ENCODE data around the gene HPSE.
"Not testable (repeated sequence)": the region's sequence is repeated elsewhere in the genome, so short reads cannot be mapped to it uniquely, and the experiment has no call there.

HPSE gene

GRCh38 chr4:83284193-83285054 lies 50.2 kb downstream of the HPSE start, which contains the start of gene COQ2:
Gene COQ2, minus strand, starts transcription at chr4:83284798. Its CDS starts 34 bp downstream, at chr4:83284764.
- H3K4me3 Mint-ChIP-seq: peak within 1 kb of the TSS; percentile 96
- H3K9me3 Mint-ChIP-seq: peaks cover 3% of the 10 kb centered on the region
- H3K36me3 Mint-ChIP-seq (ENCODE audit: low read depth): no peaks in the 10 kb centered on the region
- peak; percentile 97 for DNase-seq
- H3K4me1 Mint-ChIP-seq: peaks cover 38% of the 10 kb centered on the region
- H3K27me3 Mint-ChIP-seq (ENCODE audit: low read depth, poor library complexity): peaks cover 13% of the 10 kb centered on the region
- no peak for TF ChIP-seq CTCF (IDR thresholded peaks at IDR 0.05)
- peak within 1 kb of the TSS; percentile 98 for H3K27ac Mint-ChIP-seq

- Mint-ChIP-seq H3K36me3 (ENCODE audit: low read depth) (peaks cover 5% of the 10 kb centered on the region), H3K4me1 (peaks cover 38% of the 10 kb centered on the region), H3K9me3 (no peaks in the 10 kb centered on the region), H3K27me3 (ENCODE audit: low read depth, poor library complexity) (peaks cover 13% of the 10 kb centered on the region), H3K27ac (no peak overlapping the region), H3K4me3 (peak overlapping the region; percentile 90)
- no peak for TF ChIP-seq CTCF (IDR thresholded peaks at IDR 0.05)
- DNase-seq: no peak
Observed at GRCh38 chr4:83283181-83283580, 51.5 kb downstream of the HPSE start.

- DNase-seq: peak; percentile 41
- TF ChIP-seq CTCF (IDR thresholded peaks at IDR 0.05): peak; percentile 70
- no peaks in the 10 kb centered on the region for H3K9me3 Mint-ChIP-seq
- no peak overlapping the region for H3K27ac Mint-ChIP-seq
- H3K4me3 Mint-ChIP-seq: peak overlapping the region; percentile 4
- peaks cover 10% of the 10 kb centered on the region for H3K27me3 Mint-ChIP-seq (ENCODE audit: low read depth, poor library complexity)
- H3K36me3 Mint-ChIP-seq (ENCODE audit: low read depth): peaks cover 8% of the 10 kb centered on the region
- H3K4me1 Mint-ChIP-seq: peaks cover 38% of the 10 kb centered on the region
Observed at GRCh38 chr4:83282049-83282535, 52.6 kb downstream of the HPSE start.

GRCh38 chr4:83281307-83281706 lies 53.3 kb downstream of the HPSE start:
- Mint-ChIP-seq H3K36me3 (ENCODE audit: low read depth) (peaks cover 14% of the 10 kb centered on the region), H3K9me3 (no peaks in the 10 kb centered on the region), H3K27me3 (ENCODE audit: low read depth, poor library complexity) (peaks cover 10% of the 10 kb centered on the region), H3K4me1 (peaks cover 38% of the 10 kb centered on the region), H3K4me3 (no peak overlapping the region), H3K27ac (no peak overlapping the region)
- TF ChIP-seq CTCF (IDR thresholded peaks at IDR 0.05): no peak
- no peak for DNase-seq

GRCh38 chr4:83276299-83277040 lies 58.2 kb downstream of the HPSE start:
- TF ChIP-seq CTCF (IDR thresholded peaks at IDR 0.05): no peak
- H3K27me3 Mint-ChIP-seq (ENCODE audit: low read depth, poor library complexity): no peaks in the 10 kb centered on the region
- no peak for DNase-seq
- peaks cover 9% of the 10 kb centered on the region for H3K4me1 Mint-ChIP-seq
- H3K36me3 Mint-ChIP-seq (ENCODE audit: low read depth): peaks cover 29% of the 10 kb centered on the region
- no peaks in the 10 kb centered on the region for H3K9me3 Mint-ChIP-seq
- no peak overlapping the region for H3K27ac Mint-ChIP-seq
- H3K4me3 Mint-ChIP-seq: no peak overlapping the region

GRCh38 chr4:83273926-83274325 lies 60.7 kb downstream of the HPSE start:
- not testable (repeated sequence) for H3K27ac Mint-ChIP-seq; H3K4me3 Mint-ChIP-seq; DNase-seq; H3K9me3 Mint-ChIP-seq; H3K4me1 Mint-ChIP-seq; H3K27me3 Mint-ChIP-seq (ENCODE audit: low read depth, poor library complexity)
- H3K36me3 Mint-ChIP-seq (ENCODE audit: low read depth): peaks cover 29% of the 10 kb centered on the region

Data from nephron progenitor cell (in vitro differentiated cells).